WTC11 (cell line): ENCODE results near the gene DOK1.
A peak's percentile ranks its signal among the peaks of the same experiment; 100 is the strongest.

Source experiments
- NFATC4 ChIP-seq: fragments of 250-450 bp; sonication (Bioruptor Pico); IDR thresholded peaks from 2 replicates; pipeline ENCODE4 v1.9.0; 2021; ENCODE audit warnings: mild to moderate bottlenecking
- TEAD4 ChIP-seq: sonication (generic); formaldehyde crosslinking; IDR thresholded peaks from 2 replicates; pipeline ENCODE4 v1.8.0; 2022; ENCODE audit warnings: mild to moderate bottlenecking, missing genetic modification reagents
- ZNF138 ChIP-seq: sonication (generic); formaldehyde crosslinking; conservative IDR thresholded peaks from 2 replicates; pipeline ENCODE4 v1.8.1; 2022; ENCODE audit warnings: mild to moderate bottlenecking, moderate library complexity, missing genetic modification reagents
- TF ChIP-seq, protein P1 (sequence below): sonication (generic); formaldehyde crosslinking; IDR thresholded peaks from 2 replicates; pipeline ENCODE4 v1.8.1; 2023; ENCODE audit warnings: mild to moderate bottlenecking, missing genetic modification reagents, moderate library complexity
- TF ChIP-seq, protein P2 (sequence below): fragments of 200-600 bp; IDR thresholded peaks from 2 replicates; pipeline ENCODE4 v1.8.0; 2022; ENCODE audit warnings: antibody characterized with exemption
- TF ChIP-seq, protein P3 (sequence below): fragments of 250-450 bp; sonication (Bioruptor Pico); IDR thresholded peaks from 2 replicates; pipeline ENCODE4 v1.8.0; 2021; ENCODE audit warnings: mild to moderate bottlenecking
- TF ChIP-seq, protein P4 (sequence below): sonication (generic); formaldehyde crosslinking; IDR thresholded peaks from 2 replicates; pipeline ENCODE4 v1.8.0; 2022; ENCODE audit warnings: mild to moderate bottlenecking, missing genetic modification reagents
- TF ChIP-seq, protein P5 (sequence below): sonication (generic); formaldehyde crosslinking; conservative IDR thresholded peaks from 2 replicates; pipeline ENCODE4 v1.8.1; 2022; ENCODE audit warnings: mild to moderate bottlenecking, missing genetic modification reagents
- TF ChIP-seq, protein P6 (sequence below): sonication (generic); formaldehyde crosslinking; IDR thresholded peaks from 2 replicates; pipeline ENCODE4 v1.8.1; 2023; ENCODE audit warnings: mild to moderate bottlenecking, moderate library complexity, missing genetic modification reagents

DNA sequence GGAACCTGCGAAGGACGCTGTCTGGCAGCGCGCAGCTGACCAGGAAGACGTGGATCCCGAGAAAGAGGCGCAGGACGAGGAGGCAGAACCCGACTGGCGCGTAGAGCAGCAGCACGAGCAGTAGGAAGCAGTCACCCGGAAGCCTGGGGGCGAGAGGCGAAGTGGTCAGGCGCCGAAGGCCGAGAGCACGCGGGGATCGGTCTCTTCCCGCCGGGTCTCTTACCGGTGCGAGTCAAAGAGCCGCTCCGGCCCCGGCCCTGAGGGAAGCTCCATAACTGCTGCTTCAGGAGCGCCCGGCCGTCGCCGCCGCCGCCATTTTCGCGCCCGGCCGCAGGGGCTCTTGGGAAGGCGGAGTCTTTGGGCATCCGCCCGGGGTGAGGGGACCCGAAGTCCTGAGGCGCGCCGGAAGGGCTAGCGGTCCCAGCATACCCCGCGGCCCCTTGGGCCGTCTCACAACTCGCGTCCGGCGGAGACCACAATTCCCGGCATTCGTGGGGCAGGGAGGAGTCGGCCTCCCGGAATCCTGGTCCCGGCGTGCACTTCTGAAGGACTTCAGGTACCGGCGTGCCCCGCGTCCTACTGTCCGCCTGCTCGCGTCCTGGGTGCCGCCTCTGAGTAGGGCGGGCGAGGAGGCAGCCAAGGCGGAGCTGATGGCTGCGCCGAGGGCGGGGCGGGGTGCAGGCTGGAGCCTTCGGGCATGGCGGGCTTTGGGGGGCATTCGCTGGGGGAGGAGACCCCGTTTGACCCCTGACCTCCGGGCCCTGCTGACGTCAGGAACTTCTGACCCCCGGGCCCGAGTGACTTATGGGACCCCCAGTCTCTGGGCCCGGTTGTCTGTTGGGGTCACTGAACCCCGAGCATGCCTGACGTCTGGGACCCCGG, 24.9 kb upstream of the DOK1 start, which contains the start of the genes AUP1 and HTRA2:
- TF ChIP-seq, protein P1, sequence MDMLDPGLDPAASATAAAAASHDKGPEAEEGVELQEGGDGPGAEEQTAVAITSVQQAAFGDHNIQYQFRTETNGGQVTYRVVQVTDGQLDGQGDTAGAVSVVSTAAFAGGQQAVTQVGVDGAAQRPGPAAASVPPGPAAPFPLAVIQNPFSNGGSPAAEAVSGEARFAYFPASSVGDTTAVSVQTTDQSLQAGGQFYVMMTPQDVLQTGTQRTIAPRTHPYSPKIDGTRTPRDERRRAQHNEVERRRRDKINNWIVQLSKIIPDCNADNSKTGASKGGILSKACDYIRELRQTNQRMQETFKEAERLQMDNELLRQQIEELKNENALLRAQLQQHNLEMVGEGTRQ (CRISPR knock-in tag), result no peak; the same call in 1 of the 2 replicates
- TF ChIP-seq, protein P2, sequence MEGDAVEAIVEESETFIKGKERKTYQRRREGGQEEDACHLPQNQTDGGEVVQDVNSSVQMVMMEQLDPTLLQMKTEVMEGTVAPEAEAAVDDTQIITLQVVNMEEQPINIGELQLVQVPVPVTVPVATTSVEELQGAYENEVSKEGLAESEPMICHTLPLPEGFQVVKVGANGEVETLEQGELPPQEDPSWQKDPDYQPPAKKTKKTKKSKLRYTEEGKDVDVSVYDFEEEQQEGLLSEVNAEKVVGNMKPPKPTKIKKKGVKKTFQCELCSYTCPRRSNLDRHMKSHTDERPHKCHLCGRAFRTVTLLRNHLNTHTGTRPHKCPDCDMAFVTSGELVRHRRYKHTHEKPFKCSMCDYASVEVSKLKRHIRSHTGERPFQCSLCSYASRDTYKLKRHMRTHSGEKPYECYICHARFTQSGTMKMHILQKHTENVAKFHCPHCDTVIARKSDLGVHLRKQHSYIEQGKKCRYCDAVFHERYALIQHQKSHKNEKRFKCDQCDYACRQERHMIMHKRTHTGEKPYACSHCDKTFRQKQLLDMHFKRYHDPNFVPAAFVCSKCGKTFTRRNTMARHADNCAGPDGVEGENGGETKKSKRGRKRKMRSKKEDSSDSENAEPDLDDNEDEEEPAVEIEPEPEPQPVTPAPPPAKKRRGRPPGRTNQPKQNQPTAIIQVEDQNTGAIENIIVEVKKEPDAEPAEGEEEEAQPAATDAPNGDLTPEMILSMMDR, result no peak
- no peak for TF ChIP-seq ZNF138
- TF ChIP-seq, protein P3, sequence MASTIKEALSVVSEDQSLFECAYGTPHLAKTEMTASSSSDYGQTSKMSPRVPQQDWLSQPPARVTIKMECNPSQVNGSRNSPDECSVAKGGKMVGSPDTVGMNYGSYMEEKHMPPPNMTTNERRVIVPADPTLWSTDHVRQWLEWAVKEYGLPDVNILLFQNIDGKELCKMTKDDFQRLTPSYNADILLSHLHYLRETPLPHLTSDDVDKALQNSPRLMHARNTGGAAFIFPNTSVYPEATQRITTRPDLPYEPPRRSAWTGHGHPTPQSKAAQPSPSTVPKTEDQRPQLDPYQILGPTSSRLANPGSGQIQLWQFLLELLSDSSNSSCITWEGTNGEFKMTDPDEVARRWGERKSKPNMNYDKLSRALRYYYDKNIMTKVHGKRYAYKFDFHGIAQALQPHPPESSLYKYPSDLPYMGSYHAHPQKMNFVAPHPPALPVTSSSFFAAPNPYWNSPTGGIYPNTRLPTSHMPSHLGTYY (CRISPR knock-in tag), result no peak
- no peak for TF ChIP-seq NFATC4 (CRISPR knock-in tag)
- TF ChIP-seq, protein P4, sequence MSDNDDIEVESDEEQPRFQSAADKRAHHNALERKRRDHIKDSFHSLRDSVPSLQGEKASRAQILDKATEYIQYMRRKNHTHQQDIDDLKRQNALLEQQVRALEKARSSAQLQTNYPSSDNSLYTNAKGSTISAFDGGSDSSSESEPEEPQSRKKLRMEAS (CRISPR knock-in tag), result peak; percentile 72
- TF ChIP-seq, protein P5, sequence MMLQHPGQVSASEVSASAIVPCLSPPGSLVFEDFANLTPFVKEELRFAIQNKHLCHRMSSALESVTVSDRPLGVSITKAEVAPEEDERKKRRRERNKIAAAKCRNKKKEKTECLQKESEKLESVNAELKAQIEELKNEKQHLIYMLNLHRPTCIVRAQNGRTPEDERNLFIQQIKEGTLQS (CRISPR knock-in tag), result no peak
- 0 out of 2 replicates have a peak, but pooled peaks have one; percentile 67 for TF ChIP-seq TEAD4 (CRISPR knock-in tag)
- TF ChIP-seq, protein P6, sequence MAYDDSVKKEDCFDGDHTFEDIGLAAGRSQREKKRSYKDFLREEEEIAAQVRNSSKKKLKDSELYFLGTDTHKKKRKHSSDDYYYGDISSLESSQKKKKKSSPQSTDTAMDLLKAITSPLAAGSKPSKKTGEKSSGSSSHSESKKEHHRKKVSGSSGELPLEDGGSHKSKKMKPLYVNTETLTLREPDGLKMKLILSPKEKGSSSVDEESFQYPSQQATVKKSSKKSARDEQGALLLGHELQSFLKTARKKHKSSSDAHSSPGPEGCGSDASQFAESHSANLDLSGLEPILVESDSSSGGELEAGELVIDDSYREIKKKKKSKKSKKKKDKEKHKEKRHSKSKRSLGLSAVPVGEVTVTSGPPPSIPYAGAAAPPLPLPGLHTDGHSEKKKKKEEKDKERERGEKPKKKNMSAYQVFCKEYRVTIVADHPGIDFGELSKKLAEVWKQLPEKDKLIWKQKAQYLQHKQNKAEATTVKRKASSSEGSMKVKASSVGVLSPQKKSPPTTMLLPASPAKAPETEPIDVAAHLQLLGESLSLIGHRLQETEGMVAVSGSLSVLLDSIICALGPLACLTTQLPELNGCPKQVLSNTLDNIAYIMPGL (CRISPR knock-in tag), result peak; percentile 91; the same call in 1 of the 2 replicates
